SIG-M5 treated with dmso at 0.1 percent for 504 hours (cell line): ENCODE results near the gene OSBPL5.
A peak's percentile ranks its signal among the peaks of the same experiment; 100 is the strongest.
"Not testable (repeated sequence)": the region's sequence is repeated elsewhere in the genome, so short reads cannot be mapped to it uniquely, and the experiment has no call there.

ENCODE experiments used
- DNase-seq: peaks from one replicate; lab custom pipeline; 2025; ENCODE audit not compliant: unreplicated experiment; lab: John Stamatoyannopoulos, UW

OSBPL5 gene

GRCh38 chr11:3123761-3124733 is 41.1 kb downstream of the OSBPL5 start:
- peak; percentile 44 for DNase-seq

- DNase-seq: no peak
Measured at GRCh38 chr11:3123305-3123704, 41.8 kb downstream of the OSBPL5 start.

GRCh38 chr11:3122775-3123201 is 42.3 kb downstream of the OSBPL5 start:
- DNase-seq: no peak

GRCh38 chr11:3121931-3122774 is 43.0 kb downstream of the OSBPL5 start:
- DNase-seq: no peak

DNA sequence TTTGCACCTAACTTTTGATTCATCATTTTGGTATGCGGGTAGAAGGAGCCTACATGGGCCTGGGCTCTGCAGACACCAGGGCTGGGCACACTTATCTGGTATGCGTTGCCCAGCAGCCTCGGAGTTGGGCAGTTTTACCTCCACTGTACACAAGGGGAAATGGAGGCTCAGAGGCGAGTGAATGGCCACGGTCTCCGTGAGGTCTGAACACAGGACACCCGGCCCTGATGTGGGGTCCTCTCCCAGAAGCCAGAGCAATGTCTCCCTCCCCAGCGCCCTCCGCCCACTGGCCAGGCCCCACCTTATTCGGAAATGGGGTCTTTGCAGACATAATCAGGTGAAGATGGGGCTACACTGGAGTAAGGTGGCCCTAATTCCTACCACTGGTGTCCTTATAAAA is 43.7 kb downstream of the OSBPL5 start:
- DNase-seq: no peak

DNA sequence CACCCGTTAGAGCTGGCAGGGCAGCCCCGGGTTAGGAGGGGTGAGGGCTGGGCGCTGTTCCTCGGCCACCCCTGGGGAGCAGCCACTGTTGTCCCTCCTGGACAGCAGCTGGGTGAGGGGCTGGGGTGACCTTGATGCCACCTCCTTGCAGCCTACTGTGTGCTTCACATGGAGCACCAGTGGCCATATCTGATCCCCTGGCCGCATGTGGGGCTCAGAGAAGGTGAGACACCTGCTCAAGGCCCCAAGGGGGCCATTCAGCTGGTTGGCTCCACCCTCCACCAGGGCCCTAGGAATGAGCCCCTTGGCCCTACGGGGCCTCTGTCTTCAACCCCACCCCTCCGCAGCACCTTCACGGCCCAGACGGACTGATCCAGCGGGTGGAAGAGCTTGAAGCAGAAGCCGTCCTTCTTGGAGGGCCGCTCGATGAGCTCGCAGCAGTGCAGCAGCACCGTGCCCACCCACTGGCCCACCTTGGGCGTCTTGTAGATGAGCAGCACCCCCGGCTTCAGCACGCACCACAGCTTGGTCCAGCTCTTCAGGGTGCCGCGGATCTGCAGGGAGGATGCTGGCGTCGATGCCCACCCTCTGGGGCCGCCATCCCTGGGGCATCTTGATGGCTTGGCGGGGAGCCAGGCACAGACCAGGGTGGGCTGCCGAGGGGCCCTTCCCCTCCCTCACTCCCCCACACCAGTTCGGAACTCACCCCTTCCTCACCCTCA is 44.9 kb downstream of the OSBPL5 start:
- no peak for DNase-seq

DNA sequence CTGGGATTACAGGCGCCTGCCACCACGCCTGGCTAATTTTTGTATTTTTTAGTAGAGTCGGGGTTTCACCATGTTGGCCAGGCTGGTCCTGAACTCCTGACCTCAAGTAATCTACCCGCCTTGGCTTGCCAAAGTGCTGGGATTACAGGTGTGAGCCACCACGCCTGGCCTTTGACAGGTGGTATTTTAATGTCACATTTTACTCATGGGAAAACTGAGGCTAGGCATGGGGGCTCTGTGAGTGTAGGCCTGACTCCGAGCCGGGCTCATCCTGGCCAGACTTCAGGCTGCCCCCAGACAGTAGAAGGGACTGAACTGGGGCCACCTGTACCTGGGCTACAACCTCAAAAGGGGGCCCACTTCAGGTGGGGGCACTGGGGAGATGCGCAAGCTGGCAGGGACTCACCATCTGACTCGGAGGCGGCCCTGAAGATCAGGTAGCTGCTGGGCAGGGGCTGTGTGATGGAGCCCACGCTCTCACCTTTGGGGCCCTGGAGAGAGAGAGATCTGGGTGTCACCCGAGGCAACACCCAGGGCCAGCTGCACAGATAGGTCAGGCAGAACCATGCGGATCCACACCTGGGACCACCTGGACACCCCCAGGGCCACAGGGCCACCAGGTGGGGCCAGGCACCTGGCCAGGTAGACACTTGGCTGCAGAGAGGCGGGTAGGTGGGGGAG is 45.8 kb downstream of the OSBPL5 start:
- no peak for DNase-seq

DNA sequence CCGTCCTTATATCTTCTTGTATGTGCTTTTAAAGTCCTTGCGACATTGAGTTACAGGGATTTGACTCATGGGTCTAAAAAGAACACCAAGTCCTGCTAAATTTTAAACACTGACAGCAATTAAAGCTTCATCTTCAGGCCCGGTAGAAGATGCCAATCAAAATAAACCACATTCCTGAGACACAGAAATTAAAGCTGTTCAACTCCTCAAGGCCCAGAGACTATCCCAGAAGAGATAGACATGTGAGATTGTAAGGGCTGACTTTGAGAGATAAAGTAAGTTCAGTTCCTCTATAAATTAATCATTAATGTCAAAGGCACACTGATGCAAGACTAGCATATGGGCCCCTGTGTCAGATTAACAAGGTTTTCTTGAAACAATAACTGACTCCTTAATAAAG is 49.8 kb downstream of the OSBPL5 start:
- DNase-seq: no peak

GRCh38 chr11:3113661-3114060 is 51.4 kb downstream of the OSBPL5 start:
- DNase-seq: not testable (repeated sequence)

- DNase-seq: peak; percentile 67
Measured at GRCh38 chr11:3111919-3112690, 53.0 kb downstream of the OSBPL5 start.

DNA sequence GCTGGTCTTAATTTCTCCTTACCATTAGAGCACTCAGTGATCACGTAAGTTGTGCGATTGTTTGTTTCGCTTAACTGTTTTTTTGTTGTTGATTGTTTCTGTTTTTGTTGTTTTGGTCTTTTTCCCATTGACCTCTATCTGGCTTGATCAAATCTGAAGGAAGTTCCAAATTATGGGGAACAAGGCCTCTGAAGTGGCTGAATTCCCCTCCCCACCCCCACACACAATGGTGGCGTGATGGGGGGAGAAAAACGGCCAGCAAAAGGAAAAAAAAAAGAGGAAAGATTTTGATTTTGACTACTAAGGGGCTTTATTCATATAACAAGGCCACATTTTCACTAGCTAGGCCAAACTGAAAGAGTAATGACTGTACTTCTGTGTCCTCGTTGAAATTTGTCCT is 53.6 kb downstream of the OSBPL5 start:
- DNase-seq: no peak

- no peak for DNase-seq
Measured at GRCh38 chr11:3109921-3110706, 55.0 kb downstream of the OSBPL5 start.

GRCh38 chr11:3109434-3109833 is 55.7 kb downstream of the OSBPL5 start:
- no peak for DNase-seq

GRCh38 chr11:3108183-3108721 is 56.9 kb downstream of the OSBPL5 start:
- no peak for DNase-seq

DNA sequence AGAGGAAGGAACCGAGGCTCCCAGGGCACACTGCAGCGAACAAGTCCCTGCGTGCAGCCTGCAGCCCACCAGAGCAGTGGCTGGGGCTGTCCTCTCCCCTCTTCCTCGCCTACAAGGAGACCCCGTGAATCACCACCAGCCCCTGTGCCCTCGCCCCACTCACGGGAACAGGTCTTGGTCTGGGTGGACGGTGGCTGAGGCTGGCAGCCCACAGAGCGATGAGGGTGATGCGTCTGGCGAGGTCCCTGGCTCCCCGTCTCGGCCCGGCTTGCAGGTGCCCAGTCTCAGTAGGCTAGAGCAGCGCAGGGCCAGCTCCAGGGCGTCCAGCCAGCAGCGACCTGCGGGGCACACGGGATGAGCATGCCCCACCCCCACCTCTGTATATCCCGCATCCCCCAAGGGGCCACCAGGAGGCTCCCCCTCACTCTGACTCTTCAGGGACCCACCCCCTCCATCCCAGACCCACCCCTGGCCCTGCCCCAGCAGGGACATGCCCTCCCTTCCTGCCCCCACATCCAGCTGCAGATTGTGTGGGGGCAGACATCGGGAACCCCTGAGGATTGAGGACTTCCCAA is 57.4 kb downstream of the OSBPL5 start:
- DNase-seq: no peak

DNA sequence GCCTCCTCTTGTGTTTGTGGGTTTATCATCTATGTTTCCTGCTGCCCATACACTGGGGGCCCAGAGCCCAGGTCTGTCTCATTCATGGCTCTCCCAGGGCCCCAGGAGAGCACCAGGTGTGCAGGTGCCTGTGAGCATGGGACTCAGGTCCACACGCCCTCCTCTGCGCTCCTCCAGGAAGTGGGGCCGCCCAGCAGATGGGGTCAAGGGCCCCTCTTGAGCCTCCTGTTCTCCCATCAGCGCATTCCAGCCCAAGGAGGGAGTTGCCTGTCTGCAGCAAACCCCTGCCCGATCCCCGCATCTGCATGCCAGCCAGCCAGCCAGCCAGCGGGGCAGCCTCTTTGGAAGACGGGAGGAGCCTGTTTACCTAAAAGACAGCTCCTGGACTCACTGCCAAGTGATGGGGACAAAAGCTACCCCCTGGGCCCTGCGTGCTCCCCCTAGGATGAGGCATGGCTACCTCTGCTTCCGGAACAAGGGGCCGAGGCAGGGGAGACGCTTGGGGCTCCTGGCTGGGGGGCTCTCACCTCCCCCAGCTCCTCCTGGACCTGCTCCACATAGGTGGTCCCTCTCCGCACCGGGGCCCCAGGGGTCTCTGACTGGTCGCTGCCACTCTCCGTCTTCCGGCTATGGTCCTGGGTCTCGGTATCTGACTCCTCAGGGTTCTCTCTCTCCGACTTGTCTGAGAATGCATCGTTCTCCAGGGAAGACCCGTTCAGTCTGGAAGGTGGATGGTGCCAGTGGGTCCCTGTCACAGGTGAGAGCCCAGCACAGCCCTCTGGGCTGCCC is 58.2 kb downstream of the OSBPL5 start:
- DNase-seq: no peak
